Colonic mucosa (tissue), 4 donors: ENCODE results near the gene WSB2. TPM values are rescaled to one million over a fixed set of nuclear protein-coding genes. Genes with fewer than 3 reads are reported as not detected.

Source experiments
- DNase-seq: peaks from one replicate; pipeline ENCODE4 v3.0.0-alpha.2; 2020
- H3K27ac ChIP-seq: fragments of 200-600 bp; one replicate; pipeline ENCODE4 v1.8.0; 2021
- H3K27me3 ChIP-seq: fragments of 200-600 bp; one replicate; pipeline ENCODE4 v1.8.0; 2021
- H3K36me3 ChIP-seq: fragments of 200-600 bp; one replicate; pipeline ENCODE4 v1.8.0; 2021
- H3K4me1 ChIP-seq: fragments of 200-600 bp; one replicate; pipeline ENCODE4 v1.8.0; 2021; ENCODE audit warnings: mild to moderate bottlenecking
- H3K4me3 ChIP-seq: fragments of 200-600 bp; one replicate; pipeline ENCODE4 v1.8.0; 2021
- H3K9ac ChIP-seq, 2 donors: one replicate each; pipeline ENCODE4 v1.7.0; 2013; ENCODE audit warnings: control low read depth in 2 of 2, low read depth in 2 of 2, low read length in 2 of 2
- H3K9me3 ChIP-seq: fragments of 200-600 bp; one replicate; pipeline ENCODE4 v1.8.0; 2021
- CTCF ChIP-seq: fragments of 200-600 bp; IDR thresholded peaks from one replicate; pipeline ENCODE4 v1.8.0; 2022; ENCODE audit warnings: antibody characterized with exemption, mild to moderate bottlenecking
- intact Hi-C: fragments of 100-400 bp; cut with DNase I; formaldehyde crosslinking; loops from one replicate; pipeline ENCODE4 v1.14.1; 2022
- total RNA-seq, 2 donors: library from RNA; stranded (reverse); fragmentation: NEBNext Ultra II Directional in 1 of 2; extraction: Animal tissue kit (Norgen Biotek cat#: 25700) in 1 of 2; gene quantifications; one replicate each; pipeline ENCODE4 v1.2.1, GENCODE V29; 2021
- donor health status: healthy.
- donor health status: DM: no; HTN: no; CAD: no.
- donor health status: DM: no; HTN: no; CAD: no.

Gene WSB2
- total RNA-seq, 2 donors from 2014 or later = 99.1 to 120 TPM

- TF ChIP-seq CTCF = no peak
- Histone ChIP-seq H3K4me1 (no peaks in the 10 kb centered on the region), H3K27me3 (no peaks in the 10 kb centered on the region), H3K4me3 (no peak overlapping the region), H3K9me3 (no peaks in the 10 kb centered on the region), H3K27ac (no peak overlapping the region), H3K36me3 (peaks cover 15% of the 10 kb centered on the region), H3K9ac (no peak overlapping the region)
- intact Hi-C loops = no loop called here
- no peak for DNase-seq
Observed at GRCh38 chr12:118038137-118038536, 22.8 kb downstream of the WSB2 start.

GRCh38 chr12:118036672-118037411 is 24.1 kb downstream of the WSB2 start:
- Histone ChIP-seq H3K9me3 (no peaks in the 10 kb centered on the region), H3K27ac (no peak overlapping the region), H3K4me1 (no peaks in the 10 kb centered on the region), H3K36me3 (peaks cover 16% of the 10 kb centered on the region), H3K9ac (no peak overlapping the region), H3K4me3 (no peak overlapping the region), H3K27me3 (no peaks in the 10 kb centered on the region)
- DNase-seq = no peak
- TF ChIP-seq CTCF = no peak
- intact Hi-C loops = no loop called here

GRCh38 chr12:118035190-118036041 is 25.6 kb downstream of the WSB2 start:
- Histone ChIP-seq H3K27me3 (no peaks in the 10 kb centered on the region), H3K36me3 (peaks cover 18% of the 10 kb centered on the region), H3K4me3 (no peak overlapping the region), H3K4me1 (no peaks in the 10 kb centered on the region), H3K9me3 (no peaks in the 10 kb centered on the region), H3K9ac (no peak overlapping the region), H3K27ac (no peak overlapping the region)
- TF ChIP-seq CTCF = peak; percentile 1
- peak; percentile 30 for DNase-seq
- intact Hi-C loops = no loop called here

GRCh38 chr12:118034429-118035189 is 26.4 kb downstream of the WSB2 start:
- Histone ChIP-seq H3K27me3 (no peaks in the 10 kb centered on the region), H3K9ac (no peak overlapping the region), H3K4me3 (no peak overlapping the region), H3K4me1 (no peaks in the 10 kb centered on the region), H3K9me3 (no peaks in the 10 kb centered on the region), H3K36me3 (peaks cover 18% of the 10 kb centered on the region), H3K27ac (no peak overlapping the region)
- DNase-seq = peak; percentile 34
- intact Hi-C loops = no loop called here
- peak; percentile 44 for TF ChIP-seq CTCF

- H3K9ac ChIP-seq = no peak overlapping the region
- DNase-seq = no peak
- no peaks in the 10 kb centered on the region for H3K9me3 ChIP-seq
- H3K27me3 ChIP-seq = no peaks in the 10 kb centered on the region
- peaks cover 14% of the 10 kb centered on the region for H3K36me3 ChIP-seq
- no peak overlapping the region for H3K4me3 ChIP-seq
- no peak overlapping the region for H3K27ac ChIP-seq
- intact Hi-C loops = no loop called here
- TF ChIP-seq CTCF = no peak
- no peaks in the 10 kb centered on the region for H3K4me1 ChIP-seq
Observed at GRCh38 chr12:118033902-118034301, 27.1 kb downstream of the WSB2 start.
